GM19463 (cell line): ENCODE data around the gene RPS29.
"Not testable (repeated sequence)": the region's sequence is repeated elsewhere in the genome, so short reads cannot be mapped to it uniquely, and the experiment has no call there.

Experiments
- ATAC-seq: cut with Tn5 transposase; IDR thresholded peaks from one replicate; pipeline ENCODE4 v1.9.1; 2021; ENCODE audit warnings: mild to moderate bottlenecking, moderate library complexity; ENCODE audit not compliant: unreplicated experiment

The RPS29 gene

DNA sequence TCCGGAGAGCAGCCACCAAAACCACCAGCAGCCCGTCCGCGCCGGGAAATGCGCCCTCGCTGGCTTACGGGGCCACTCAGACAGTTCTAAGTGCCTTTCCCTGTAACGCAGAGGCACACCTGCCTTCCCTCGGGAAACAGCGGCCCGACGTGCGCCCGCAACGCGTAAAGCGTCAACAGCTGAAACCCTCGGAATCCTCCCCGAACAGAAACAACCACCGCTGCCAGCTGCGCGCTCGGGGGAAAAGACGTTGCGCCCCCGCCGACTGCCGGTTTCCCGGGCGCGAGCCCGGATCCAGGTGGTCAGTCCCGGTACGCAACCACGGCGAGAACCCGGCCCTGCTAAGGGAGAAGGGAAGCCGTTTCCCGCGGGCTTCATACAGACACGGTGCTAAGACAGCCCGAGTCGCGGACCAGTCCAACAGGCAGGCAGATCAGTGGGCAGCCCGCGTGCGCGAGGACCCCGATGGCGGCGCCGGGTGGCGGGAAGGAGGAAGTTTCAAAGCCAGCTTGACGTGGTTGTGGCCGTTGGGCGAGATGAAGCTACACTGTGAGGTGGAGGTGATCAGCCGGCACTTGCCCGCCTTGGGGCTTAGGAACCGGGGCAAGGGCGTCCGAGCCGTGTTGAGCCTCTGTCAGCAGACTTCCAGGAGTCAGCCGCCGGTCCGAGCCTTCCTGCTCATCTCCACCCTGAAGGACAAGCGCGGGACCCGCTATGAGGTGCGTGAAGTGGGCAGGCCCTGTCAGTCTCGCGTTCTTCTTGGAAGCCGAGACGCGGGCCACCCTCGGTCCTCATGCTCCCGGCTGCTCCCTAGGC is 12.5 kb upstream of the RPS29 start, which contains the start of gene LRR1:
TSS of gene LRR1 (plus strand) at position 456 of the 816 bp plus-strand sequence. CDS start at position 537, 81 bp downstream.
- ATAC-seq: peak; percentile 54

DNA sequence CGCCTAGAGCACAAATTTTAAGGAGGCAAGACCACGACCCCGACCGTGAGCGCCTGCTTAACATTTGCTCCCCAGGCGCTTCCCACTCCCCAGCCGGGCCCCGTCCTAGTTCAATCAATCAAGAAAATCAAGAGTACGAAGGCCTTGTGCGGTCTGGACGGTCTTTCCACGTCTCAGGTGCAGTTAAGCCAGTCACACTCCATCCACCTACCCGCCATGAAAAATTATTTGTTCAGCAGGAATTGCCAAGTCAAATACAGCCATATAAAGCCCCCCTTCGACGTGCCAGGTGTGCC is 12.0 kb upstream of the RPS29 start:
- peak; percentile 0 for ATAC-seq

DNA sequence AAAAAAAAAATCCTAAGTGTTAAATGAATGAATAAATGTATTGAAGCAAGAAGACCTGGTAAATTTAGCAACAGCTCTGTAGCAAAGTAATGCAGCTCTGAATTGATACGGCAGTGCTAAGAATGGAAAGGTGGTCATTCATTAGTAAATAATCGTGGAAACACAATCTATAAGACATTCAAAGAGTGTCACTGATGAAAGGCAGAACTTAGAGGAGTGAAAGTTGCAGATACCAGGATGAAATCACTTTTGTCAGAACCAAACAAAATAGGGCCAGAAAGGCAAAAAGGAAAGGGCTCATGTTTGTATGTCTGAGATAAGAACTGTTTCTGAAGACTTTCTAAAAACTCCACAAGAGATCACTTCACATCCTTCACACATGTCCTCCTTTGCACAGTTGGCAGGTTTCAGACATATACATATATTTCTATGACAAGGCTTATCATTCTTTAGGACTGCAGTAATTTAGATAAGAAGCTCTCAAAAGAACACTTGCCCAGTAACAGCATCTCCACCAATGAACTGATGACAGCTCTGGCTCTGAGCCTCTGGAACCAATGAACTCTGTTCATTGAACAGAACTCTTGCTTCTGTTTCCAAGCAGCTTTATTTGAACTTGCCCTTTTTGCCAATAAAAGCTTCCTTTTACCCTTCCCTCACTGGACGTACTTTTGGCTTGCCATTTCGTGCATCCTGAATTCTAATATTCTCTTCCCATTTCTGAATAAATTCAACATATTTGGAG is 8.3 kb upstream of the RPS29 start:
- no peak for ATAC-seq

DNA sequence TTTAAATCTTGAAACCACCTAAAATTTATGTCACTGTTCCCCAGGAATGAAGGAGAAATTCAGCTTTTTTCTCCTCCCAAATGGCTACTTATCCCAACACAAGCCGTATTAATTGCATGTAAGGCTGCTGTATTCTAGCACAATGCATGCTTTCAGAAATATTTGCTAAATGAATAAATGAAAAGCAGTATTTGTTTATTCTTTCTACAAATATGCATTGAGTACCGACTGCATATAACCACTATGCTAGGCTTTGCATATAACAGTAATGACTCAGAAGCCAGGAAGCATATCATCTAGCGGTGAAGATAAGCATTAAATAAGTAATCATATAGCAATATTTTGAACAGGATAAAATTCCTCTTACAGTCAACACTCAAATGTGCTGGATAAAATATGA is 6.8 kb upstream of the RPS29 start:
- ATAC-seq: no peak

DNA sequence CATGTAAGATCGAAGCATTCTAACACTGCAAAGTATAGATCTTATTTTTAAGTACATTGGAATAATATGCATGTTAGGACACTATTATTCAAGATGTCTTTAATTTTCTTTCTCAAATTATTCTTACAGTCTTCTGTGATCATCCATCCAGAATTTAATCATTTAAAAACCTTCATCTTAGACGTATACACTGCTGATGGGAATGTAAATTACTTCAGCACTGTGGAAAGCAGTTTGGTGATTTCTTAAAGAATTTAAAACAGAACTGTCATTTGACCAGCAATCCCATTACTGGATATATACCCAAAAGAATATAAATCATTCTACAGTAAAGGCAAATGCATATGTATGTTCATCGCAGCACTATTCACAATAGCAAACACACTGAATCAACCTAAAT is 3.2 kb upstream of the RPS29 start:
- no peak for ATAC-seq

DNA sequence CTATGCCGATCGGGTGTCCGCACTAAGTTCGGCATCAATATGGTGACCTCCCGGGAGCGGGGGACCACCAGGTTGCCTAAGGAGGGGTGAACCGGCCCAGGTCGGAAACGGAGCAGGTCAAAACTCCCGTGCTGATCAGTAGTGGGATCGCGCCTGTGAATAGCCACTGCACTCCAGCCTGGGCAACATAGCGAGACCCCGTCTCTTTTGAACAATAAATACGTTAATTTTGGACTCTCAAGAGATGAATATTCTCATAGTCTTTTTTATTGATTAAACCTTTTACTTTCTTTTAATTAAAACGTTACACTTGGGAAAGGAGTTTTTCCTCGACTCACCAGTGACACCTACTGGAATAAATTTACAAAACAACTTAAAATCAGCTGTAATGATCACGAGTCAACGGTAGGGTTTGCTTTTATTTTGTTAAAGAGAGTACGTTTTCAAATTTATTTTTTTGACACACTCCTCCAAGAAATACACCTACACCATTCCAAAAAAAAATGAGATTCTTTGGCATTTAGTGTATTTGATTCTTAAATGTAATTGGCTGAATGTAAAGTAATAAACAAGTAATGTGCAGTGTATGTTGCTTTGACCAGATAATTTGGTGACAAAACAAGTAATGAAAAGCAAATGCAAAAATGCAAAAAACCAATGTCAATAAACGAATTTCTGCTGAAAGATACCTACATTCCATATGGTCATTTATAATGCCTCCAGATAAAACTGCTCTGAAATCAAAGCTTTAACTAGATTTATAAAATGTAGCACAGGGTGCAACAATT is 687 bp upstream of the RPS29 start:
- peak; percentile 17 for ATAC-seq

DNA sequence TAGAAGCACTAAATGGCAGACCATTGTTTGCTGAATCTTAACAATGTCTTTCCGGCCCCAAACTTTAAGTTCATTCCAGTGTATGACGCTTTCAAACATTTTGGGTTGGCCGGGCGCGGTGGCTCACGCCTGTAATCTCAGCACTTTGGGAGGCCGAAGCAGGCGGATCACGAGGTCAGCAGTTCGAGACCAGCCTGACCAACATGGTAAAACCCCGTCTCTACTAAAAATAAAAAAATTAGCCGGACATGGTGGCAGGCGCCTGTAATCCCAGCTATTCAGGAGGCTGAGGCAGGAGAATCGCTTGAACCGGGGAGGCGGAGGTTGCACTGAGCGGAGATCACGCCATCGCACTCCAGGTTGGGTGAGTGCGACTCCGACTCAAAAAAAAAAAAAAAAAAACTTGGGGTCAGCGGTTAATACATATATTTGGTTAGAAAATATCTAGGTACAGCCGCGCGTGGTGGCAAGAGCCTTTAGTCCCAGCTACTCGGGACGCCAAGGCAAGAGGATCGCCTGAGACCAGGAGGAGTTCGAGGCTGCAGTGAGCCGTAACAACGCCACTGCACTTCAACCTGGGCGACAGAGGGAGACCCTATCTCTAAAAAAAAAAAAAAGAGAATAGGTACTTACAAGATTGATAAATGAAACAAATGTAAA is 1.1 kb downstream of the RPS29 start:
- ATAC-seq: not testable (repeated sequence)

DNA sequence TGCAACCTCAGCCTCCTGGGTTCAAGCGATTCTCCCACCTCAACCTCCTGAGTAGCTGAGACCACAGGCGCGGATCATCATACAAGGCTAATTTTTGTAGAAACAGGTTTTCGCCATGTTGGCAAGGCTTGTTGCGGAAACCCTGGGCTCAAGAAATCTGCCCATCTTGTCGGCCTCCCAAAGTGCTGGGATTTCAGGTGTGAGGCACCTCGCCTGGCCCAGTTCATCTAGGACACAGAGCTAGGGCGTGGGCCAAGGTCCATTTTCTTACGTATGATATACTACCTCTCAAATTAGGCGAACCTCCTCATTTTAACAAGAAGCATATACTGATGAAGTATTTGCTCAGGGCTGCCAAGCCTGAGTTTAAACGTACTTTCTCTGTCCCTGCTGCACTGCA is 2.1 kb downstream of the RPS29 start:
- ATAC-seq: no peak

DNA sequence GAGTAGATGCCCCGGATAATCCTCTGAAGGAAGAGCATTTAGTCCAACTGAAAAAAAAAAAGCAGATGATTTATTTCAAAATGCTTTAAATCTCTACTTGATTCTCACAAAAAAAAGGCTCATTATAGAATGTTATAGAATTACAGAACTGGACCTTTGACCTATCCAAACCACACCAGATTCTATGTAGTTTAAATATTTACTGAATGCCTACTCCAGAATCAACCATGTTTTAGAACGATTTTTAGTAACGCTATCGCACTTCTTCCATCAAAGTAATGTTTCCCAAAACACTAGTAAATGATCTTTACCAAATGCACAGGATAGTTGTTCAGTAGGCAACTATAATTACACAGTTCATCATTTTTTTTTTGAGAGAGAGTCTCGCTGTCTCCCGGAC is 2.6 kb downstream of the RPS29 start:
- ATAC-seq: no peak

DNA sequence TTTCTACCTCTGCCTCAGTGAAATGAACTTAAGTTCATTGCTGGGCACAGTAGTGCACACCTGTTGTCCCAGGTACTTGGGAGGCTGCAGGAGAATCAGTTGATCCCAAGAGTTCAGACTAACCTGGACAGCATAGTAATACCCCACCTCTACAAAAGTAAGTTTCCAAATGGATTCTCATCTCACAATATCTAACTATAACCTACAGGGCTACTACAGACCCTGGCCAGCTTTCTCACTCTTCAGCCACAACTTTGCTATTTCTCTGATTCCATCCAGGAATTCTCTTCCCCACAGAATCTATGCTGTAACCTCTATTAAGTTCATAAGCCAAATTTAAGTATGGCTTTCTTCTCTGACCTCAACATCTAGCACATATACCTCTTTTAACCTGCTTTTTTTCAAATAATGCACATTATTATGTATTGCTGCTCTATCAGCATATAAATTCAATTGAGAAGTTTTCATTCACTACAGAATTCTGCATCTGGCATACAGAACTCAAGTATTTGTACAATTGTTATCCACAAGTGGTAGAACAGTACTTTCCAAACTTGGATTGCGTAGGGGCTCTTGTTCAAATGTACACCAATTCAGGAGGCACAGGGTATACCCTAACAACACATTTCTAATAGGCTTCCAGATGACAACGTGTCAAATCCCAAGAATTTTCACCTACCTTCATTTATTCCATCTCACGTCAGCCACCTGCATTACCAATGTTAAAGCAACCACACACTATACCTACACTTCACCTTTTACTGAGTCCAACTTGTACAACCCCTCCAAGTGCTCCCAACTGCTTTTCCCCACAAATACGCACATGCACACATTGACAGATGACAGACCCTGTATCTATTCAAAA is 3.8 kb downstream of the RPS29 start:
- no peak for ATAC-seq

DNA sequence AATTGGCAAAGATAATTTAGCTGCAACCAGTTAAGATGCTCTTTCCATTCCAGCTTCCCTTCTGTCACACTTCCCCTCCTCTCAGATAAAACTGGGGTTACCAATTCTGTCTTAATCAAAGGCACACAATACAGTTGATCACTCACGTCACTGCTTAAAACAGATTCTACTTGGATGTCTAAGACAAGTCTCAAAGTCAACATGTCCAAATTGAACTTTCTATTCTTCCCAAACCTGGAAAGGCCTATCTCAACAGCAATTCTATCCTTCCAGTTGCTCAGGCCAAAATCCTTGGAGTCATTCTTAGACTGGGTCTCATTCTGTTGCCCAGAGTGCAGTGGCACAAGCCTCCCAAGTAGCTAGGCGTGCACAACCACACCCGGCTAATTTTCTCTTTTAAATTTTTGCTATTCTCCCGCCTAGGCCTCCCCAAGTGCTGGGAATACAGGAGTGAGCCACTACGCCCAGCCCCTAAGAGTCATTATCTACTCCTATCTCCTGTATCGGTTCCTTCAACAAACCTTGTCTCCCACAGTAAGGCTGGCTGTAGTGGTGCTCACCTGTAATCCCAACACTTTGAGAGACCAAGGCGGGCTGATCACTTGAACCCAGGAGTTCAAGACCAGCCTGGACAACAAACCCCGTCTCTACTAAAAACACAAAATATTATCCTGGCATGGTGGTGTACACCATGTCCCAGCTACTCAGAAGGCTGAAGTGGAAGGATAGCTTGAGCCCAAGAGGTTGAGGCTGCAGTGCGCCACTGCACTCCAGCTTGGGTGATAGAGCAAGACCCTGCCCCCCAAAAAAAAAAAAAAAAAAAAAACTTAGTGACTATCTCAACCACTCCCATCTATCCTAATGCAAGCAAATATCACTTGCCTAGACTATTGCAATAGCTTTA is 4.7 kb downstream of the RPS29 start:
- ATAC-seq: no peak

DNA sequence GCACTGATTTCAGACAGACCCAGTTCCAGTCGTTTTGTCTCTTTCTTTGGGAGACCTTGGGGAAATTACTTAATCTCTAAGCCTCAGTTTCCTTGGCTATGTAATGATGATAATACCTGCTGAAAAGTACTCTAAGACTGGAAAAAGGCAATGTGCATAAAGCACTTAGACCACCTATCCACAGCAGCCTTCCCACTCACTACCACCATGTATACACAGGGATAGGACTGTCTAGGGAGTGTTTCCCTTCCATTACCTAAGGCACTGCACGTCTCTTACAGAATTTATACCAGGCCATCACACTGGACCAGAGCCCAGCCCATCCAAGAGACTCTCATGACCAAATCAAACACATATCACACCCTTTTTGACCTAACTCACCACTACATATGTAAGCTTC is 6.3 kb downstream of the RPS29 start:
- ATAC-seq: no peak

DNA sequence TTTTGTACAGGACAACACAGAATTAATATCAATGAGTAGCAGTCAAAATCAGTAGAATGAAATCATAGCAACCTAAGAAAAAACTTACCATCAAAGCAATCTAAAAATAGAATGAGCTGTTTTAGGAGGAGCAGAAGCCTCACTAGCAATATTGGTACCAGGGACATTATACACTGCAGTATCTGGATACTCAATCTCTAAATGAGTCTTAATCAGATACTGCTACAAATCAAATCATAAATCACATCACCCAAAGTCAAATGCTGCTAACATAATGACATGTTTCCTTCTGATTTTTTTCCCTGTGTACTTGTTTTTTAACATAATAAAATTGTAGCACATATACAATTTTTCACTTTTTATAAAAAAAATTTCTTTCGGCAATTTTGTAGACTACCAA is 8.0 kb downstream of the RPS29 start:
- ATAC-seq: no peak

DNA sequence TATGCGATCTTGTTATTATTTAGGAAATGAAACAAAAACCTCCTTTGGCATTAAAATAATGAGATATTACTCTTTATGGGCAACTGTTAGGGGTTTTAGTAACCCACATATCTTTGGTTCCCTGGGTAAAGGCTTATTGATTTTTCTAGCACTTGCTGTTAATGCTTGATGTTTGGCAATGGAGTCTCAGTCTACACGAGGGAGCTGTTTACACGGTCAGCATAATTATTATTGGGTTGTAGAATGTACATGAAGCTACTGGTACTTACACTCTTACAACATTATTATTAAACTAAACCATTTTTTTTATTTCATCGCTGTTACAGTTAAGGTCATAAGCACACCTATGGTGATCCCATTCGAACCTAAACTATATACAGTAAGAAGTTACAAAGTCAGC is 12.1 kb downstream of the RPS29 start:
- no peak for ATAC-seq

DNA sequence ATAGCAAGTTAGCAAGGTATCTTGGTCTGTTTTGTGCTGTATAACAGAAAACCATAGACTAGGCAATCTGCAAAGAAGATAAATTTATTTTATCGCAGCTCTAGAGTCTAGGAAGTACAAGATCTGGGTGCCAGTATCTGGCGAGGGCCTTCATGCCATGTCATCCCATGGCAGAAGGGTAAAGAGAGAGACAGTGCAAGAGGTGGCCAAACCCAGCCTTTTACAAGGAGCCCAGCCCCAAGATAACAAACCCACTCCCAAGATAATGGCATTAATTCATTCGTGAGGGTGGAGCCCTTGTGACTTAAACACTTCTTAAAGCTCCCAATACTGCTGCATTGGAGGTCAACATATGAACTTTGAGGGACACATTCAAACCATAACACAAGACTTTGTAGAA is 16.9 kb downstream of the RPS29 start:
- no peak for ATAC-seq

DNA sequence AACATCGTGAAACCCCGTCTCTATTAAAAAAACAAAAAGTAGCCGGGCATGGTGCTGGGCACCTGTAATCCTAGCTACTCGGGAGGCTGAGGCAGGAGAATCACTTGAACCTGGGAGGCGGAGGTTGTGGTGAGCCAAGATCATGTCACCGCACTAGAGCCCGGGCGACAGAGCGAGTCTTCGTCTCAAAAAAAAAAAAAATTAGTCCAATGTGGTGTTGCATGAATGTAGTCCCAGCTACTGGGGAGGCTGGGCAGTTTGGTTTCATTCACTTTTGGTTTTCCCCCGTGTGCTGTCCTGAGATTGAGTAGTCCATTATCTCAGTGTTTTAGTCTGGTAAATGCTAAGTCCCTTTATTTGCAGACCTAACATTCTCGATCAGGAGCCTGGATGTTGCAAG is 19.5 kb downstream of the RPS29 start:
- no peak for ATAC-seq

DNA sequence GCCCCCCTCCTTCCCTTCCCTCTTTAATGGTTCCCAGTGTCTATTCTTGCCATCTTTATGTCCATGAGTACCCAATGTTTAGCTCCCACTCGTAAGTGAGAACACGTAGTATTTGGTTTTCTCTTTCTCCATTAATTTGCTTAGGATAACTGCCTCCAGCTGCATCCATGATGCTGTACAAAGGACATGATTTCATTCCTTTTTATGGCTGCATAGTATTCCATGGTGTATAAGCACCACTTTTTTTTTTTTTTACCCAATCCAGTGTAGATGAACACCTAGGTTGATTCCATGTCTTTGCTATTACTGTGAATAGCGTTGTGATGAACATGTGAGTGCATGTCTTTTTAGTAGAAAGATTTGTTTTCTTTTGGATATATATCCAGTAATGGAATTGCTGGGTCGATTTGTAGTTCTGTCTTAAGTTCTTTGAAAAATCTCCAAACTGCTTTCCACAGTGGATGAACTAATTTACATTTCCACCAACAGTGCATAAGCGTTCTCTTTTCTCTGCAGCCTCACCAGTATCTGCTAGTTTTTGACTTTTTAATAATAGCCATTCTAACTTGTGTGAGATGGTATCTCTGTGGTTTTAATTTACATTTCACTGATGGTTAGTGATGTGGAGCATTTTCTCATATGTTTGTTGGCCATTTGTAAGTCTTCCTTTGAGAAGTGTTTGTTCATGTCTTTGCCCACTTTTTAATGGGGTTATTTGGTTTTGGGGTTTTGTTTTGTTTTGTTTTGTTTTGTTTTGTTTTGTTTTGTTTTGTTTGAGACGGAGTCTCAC is 26.0 kb downstream of the RPS29 start:
- no peak for ATAC-seq

DNA sequence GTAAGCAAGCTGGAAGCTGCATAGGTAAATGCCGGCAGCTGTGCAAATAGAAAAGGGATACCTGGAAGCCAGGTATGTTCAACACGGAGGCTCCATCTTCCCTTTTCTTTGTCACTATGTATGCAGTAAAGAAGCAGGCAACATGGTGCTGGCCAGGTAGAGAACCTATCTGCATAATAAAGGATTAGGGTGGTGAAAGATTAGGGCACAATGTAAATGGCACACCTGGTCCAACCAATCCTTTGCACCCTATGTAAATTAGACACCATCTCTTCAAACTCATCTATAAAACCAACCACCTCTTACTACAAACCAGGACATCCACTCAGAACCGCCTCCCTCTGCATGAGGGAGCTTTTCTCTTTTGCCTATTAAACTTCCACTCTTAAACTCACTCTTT is 32.3 kb downstream of the RPS29 start:
- ATAC-seq: no peak
